ENCODE data around the gene SUGT1.
A peak's percentile ranks its signal among the peaks of the same experiment; 100 is the strongest.
"Not testable (repeated sequence)": the region's sequence is repeated elsewhere in the genome, so short reads cannot be mapped to it uniquely, and the experiment has no call there.

Gene SUGT1

DNA sequence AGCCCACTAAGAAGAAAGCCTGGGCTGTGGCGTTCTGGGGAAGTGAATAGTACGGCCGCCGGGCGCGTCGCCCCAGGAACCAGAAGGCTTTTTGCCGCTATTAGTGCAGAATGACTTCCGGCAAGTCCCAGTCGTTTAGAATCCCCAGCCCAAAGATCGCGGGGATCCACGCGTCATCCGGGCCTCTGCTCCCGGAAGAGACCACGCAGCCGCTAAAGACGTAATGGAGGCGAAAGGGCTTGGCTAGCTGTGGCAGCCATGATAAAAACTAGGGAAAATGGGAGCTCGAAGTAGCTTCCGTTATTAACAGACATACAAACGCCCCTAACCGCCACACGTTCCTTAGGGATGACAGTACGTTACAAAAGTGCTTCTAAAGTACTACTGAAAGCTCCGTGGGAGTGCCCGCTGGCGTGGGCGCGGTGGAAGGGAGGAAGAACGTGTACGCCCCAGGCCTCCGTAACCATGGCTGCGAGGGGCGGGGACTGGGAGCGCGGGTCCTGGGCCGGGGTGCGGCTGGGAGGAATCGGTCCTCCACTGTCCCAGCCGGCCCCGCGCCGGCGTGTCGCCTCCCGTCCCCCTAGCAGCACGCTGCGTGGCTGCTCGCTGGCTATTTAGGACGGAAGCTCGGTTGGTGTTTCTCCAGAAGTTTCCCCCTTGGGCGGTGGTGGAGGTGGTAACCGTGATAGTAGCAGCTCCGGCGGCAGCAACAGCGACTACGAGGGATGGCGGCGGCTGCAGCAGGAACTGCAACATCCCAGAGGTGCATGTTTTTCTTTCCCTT lies at the start of gene SUGT1:
SUGT1 (plus strand) TSS at position 641 of the 784 bp plus-strand sequence; CDS start at position 726, 85 bp downstream.
- DNase-seq = peak; percentile 96 to 97

DNA sequence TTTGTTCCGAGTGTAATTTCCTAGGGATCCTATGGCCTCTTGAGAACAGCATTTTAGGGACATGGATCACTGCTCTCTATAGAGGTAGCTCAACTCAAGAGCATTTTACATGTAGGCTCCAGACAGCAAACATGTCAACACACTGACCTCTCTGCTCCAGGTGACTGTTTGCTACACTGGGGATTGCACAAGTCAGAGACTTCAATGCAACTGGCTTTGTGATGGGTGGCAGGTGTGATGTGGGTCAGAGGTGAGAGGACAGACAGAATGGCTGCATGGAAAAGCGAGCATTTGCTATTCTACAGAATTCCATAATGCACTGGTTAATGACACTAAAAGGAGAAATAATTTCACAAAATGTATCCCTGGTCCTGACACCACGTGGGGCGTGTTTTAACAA lies 49.3 kb upstream of the SUGT1 start:
- DNase-seq = not testable (repeated sequence)

DNA sequence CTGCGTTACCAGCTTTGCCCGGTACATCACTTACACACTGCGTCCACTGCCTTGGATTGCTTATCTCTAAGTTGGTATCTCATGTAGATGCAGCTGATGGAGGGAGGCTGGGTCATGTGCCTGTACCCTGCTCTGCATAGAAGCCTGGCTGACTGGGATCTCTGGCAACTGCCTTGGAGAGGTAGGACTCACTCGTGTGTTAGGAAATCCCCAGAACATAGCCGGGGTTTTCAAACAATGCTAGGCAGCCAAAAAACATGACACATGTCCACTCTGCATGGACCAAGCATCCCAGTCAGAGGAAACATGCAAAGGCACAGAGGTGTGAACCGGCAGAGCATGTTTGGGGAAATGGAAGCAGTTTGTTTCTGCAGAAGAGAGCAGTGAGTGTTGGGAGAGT lies 46.5 kb upstream of the SUGT1 start:
- DNase-seq = not testable (repeated sequence)

DNA sequence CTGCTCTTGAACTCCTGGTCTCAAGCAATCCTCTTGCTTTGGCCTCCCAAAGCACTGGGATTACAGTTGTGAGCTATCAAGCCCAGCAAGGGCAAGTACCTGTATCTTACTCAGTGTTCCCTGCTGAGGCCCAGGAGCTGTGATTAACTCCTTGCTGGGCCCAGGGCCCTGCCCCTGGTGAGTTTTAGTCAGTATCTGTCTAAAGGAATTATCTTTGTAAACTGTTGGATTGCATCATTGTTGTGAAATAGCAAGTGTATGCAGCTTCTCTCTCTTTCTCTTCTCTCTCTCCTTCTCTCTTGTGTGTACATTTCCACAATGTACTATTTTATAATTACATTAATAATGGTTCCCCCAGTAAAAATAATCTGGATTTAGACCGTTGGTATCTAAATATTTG lies 45.8 kb upstream of the SUGT1 start:
- not testable (repeated sequence) for DNase-seq

DNA sequence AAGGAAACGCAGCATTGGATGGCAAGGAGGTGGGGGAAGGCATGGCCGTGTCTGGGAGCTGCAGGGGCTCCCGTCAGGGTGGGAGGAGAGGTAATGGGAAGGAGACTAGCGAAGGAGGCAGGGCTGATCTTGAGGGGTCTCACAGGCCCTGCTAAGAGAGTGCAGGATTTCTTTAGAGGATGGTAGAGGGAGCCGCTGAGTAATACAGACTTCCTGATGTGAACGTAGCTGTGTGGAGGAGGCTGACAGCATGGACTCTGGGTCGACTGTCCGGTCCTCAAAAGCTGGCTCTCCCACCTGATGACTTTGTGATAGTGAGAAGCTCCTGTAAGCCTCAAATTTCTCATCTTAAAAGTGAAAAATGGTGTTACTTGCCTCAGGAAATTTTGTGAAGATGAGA lies 44.5 kb upstream of the SUGT1 start:
- not testable (repeated sequence) for DNase-seq

DNA sequence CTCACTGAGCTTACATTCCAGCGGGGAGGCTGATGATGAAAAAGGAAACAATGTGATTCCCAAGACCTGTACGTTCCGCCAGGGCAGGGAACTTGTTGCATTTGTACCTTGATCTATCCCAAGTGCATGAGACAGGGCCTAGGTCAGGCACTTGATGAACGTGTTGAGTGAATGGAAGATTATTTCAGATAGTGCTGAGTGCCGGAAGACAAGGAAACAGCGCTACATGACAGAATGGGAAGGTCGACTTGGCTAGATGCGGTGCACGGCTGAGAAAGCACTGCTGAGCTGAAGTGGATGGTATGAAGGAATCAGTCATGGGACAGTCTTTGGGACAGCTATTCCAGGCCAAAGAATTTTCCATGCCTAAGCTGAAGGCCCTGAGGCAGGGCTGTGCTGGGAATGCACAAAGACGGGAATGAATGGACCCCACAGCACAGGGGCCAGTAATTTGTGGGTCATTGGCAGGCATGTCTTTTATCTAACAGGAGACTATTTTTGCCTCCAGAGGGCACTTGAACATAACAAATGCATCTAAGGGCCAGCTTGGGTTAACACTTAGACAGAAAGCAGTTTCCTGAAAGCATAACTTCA lies 43.5 kb upstream of the SUGT1 start:
- peak; percentile 40 to 54 for DNase-seq

DNA sequence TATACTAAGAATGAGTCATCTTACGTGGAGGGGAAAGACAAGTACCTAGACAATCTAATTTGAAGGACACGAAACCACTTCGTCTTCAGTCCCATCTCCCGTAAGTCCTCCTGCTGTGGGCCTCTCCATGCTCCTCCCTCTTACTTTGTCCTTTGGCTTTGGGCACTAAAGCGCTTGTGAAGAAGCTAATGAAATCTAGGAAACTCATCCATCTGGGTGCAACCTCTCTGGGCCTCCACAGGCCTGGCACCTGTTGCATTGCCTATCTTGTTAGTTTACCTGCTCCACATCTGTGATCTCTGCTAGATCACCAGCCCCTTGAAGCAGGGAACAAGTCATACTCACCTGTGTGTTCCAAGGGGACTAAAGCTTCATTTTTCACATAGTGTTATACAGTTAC lies 42.5 kb upstream of the SUGT1 start:
- not testable (repeated sequence) for DNase-seq

DNA sequence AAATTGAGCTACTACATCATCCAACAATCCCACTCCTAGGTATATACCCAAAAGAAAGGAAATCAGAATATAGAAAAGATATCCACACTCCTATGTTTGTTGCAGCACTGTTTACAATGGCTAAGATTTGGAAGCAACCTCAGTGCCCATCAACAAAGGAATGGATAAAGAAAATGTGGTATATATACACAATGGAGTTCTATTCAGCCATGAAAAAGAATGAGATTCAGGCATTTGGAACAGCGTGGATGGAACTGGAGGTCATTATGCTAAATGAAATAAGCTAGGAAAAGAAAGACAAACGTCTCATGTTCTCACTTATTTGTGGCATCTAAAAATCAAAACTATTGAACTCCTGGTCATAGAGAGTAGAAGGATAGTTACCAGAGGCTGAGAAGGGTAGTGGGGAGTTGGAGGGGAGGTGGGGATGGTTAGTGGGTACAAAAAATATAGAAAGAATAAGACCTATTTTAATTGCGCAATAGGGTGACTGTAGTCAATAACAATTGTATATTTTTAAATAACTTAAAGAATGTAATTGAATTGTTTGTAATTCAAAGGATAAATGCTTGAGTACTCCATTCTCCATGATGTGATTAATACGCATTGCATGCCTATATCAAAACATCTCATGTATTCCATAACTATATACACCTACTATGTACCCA lies 37.4 kb upstream of the SUGT1 start:
- DNase-seq = no peak

DNA sequence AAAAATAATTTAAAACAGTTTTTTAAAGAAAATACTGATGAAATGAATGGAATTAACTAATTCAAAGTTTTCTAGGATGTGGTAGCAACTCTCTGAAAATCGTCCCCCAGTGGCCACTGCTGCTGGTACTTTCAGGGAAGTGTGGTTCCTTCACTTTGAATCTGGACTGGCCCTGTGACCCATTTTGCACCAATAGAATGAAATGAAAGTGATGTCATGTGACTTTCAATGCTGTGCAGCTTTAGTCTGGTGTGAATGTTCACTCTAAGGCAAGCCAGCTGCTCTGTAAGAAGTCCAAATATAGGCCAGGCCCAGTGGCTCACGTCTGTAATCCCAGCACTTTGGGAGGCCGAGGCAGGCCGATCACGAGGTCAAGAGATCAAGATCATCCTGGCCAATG lies 36.8 kb upstream of the SUGT1 start:
- DNase-seq = no peak

DNA sequence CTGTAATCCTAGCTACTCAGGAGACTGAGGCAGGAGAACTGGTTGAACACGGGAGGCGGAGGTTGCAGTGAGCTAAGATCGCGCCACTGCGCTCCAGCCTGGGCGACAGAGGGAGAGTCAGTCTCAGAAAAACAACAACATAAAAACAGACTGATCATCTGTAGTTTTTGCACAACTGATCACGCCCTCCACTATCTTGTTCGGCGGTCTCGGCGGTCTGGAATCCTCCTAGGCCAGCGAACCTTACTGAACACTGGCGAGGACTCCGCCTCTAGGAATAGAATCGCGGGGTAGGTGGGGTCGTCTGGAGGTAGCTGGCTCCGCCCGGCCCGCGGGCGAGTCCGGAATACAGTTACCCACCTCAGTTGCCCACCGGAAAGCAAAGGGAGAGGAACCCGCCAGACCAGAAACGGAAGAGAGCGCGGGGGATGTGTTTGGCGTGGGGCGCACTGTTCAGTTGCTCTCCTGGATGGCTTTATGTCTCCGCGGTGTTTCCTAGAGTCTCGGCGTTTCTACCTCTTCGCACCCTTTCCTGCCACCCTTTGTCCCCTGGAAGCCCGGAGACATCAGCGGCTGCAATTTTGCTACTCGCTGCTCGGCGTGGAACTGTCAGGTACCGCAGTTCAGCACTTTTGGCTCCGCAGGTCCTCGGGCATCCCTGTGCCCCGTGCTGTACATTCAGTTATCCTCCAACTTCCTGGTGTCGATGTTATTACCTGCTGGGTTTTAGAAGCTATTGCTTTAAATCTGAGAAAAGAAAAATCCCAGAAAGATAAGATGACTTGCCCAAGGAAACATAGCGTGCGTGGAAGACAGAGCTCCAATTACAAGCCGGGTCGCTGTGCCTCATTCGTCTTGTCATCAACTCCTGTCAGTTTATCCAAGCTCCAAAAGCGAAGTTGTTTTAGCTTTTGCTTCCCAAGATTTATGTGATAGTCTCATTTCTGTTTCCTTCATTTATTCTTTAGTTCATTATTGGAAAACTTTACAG lies 35.3 kb upstream of the SUGT1 start:
- DNase-seq = peak; percentile 38 to 72

DNA sequence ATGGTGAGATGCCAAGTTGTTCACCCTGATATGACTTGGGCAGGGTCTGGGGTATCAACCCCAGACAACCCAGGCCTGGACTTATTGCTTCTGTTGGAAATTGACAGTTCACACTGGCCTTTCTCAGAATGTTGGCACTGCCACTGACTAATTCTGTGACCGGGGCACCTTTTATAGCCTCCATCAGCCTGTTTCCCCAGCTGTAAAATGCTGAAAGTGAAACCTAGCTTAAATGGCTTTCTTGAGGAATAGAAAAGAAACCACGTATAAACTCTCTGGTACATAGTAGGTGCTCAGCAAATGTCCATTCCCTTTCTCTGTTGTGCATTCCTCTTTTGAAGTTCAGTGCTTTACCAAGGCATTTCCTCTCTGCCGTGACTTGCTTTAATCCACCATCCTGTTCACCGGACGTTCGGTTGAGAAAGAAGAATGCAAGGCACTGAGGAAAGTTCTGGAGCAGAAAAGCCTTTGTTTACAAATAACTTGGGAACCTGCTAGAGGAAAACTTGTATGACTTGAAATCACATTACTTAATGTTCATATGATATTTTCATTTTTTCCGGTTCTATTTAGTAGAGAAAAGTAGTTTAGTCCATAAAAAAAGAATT lies 21.4 kb upstream of the SUGT1 start:
- not testable (repeated sequence) for DNase-seq

DNA sequence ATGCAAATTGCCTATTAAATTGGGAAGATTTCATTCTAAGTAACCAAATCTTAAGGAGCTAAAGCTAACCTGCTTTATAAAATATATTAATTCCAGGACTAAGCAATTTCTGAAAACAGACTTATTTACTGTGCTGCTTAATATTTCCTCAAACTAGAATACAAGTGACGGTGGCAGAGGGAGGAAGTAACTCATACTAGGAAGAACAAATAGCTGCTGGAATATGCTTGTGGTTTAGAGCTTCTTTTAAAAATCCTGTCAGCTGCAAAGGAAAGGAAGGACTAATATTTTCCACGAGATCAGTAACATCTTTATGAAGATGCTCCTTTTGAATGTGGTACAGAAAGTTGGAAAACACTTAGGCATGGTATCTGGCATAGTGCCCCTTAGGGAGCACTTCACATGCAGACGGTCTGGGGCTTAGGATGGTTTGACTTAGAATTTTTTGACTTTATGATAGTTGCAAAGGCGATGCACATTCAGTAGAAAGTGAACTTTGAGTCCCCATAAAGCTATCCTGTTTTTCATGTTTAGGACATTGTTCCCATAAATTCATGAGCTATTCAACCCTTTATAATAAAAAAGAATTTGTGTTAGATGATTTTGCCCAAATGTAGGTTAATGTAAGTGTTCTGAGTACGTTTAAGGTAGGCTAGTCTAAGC lies 13.8 kb upstream of the SUGT1 start:
- no peak for DNase-seq

DNA sequence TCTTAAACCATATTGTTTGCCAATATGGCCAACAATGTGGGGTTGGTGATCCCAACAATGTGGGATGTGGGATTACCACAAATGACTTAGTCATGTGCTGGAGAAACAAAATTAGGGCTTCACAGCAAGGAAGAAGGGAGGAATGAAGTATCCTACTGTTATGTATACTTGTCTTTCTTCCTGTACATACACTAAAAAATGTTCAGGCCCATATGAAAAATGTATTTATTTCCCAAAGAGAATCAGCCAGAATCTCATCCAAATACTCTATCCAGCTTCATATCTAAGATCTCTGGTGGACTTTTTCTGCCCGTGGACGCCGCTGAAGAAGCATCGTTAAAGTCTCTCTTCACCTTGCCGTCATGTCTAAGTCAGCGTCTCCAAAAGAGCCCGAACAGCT lies 10.5 kb upstream of the SUGT1 start, which contains the start of gene HNRNPA1L2:
HNRNPA1L2 (plus strand) TSS at position 301 of the 400 bp plus-strand sequence; CDS start at position 363, 62 bp downstream.
- DNase-seq = no peak

DNA sequence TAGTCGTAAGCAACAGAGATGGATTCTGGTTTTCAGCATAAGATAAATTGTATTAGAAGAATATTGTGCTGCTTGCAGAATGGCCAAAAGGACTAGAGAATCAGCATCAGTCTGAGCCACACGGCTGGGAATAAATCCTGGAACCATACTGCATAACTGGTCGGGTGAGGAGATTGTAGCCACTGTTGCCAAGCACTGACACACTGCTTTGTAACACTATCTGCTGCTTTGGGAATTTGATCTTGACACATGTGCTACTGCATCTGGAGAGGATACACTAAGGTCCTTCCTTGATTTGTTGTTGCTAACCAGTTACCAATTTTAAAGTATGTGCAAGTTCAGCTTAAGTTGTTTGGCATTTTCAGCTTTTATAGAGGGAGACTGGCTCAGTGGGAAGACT lies 8.5 kb upstream of the SUGT1 start:
- no peak for DNase-seq

DNA sequence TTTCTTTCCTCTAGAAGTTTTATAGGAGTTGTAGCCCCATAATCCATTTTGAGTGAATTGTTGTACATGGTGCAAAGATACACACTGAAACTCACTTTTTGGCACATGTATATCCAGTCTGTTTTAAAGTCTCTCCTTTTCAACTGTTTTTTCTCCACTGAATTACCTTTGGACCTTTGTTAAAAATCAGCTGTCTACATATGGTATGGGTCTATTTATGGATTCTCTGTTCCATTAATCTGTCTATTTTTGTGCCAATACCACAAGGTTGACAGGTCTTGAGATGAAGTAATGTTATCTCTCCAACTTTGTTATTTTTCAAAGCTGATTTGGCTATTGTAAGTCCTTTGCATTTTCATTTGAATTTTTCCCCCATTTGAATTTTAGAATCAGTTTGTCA lies 5.7 kb upstream of the SUGT1 start:
- no peak for DNase-seq

DNA sequence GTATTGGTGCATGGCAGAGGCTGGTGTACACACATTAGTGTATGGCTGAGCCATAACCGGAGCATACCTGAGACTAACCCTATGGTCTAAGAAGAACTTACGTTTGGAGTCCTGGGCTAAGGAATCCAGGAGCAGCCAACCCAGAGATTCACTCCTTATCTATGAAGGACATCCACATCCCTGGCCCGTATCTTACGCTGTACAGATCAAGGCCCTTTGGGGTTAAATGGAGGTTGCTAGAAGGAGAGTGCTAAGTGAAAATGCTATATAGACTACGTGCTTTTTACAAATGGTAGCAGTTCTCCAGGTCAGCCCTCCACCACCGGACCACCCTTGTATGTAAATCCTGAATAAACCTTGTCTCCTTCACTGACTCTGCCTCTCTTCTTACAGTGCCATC lies 1.9 kb upstream of the SUGT1 start:
- DNase-seq = no peak

DNA sequence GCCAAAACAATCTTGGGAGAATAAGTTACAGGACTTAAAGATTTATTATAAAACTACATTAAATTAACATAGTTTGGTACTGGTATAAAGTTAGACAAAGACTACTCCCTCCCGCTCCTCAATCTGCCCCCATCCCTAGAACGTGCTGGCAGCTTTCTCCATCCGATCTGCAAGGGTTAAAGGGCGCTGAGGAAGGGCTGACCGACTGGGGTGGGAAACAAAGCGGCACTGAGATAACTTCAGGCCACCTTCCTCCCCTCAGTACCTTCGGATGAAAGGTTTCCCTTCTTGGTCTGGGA lies 790 bp upstream of the SUGT1 start:
- no peak for DNase-seq

DNA sequence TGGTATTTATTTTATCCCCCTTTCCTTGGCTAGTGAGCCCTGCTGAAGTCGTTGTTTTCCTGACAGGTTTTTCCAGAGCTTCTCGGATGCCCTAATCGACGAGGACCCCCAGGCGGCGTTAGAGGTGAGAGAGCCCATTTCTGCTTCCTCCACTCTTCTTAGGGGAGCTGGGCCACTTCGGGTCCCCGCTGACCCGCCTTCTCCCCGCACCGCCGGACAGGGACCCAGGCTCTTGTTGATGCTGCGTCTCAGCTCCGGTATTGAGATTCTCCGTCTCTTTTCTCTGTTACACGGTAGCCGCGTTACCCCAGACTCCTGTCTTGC lies 306 bp downstream of the SUGT1 start:
- DNase-seq = no peak

DNA sequence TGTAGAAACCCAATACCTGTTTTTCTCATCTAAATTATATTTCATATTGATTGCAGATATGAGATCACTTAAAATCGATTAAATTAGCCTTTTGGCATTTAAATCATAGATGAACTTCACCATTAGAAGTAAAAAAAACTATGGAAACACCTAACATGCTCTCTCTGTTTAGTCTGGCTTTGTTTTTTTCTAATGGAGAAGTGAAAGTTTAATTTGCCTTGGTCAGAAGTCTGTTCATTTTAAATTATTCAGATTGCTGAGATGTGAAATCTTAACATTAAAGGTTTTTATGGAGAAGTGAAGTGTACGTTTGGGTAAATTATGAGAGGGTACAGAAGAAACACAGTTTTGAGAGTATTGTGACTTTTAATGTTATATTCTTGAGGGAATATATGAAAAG lies 6.7 kb downstream of the SUGT1 start:
- no peak for DNase-seq

DNA sequence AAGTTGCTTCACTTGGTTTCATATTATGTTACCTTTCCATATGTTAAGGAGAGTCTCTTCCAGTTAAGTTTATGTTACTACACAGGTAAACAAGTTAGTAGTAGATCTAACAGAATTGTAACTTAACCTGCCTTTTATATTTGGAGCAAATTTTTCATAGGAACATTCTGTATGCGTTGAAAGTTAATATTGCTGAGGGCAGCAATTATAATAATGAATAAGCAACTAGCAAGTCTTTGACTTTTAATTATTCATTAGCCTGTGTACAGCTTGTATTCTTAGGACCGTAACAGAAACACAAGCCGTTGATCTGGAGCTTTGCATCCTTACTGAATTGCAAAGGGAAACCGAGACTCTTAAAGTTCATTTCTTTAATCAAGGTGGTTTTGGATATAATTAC lies 11.6 kb downstream of the SUGT1 start:
- DNase-seq = no peak

DNA sequence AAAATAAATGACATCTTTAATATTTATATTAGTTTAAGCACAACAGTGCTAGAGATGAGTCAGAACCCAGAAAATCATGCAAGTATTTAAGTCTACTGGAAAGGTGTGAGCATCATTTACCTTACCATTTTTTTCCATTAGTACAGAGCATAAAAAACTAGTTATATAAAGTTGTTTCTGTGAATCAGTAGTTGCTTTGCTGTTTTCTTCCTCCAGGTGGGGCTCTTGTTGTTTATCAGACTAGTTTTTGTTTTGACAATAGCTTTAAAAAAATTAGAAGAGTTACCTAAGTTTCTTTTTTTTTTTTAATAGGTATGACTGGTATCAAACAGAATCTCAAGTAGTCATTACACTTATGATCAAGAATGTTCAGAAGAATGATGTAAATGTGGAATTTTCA lies 12.7 kb downstream of the SUGT1 start:
- DNase-seq = peak; percentile 17 to 50

DNA sequence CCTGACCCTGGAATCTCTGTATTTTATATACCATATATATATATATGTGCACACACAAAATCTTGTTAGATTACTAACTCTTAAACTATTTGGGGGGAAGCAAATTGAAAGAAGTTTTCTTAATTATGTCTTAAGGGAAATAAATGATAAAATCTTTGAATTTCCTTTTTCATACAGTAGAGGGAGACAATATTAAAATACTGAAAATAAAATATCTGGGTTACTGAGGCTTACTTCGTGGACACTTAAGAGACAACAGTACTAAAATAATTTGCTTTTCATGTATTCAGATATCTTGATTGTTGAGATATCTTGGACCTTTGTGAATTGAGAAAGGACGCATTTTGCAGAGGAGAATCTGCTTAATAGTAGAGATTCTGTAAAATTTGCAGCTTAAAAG lies 17.0 kb downstream of the SUGT1 start:
- DNase-seq = peak in 1 of 2 donors; percentile 5
